Fibroblast of lung (primary cell): ENCODE results near the gene NAXE. TPM values are rescaled to one million over a fixed set of nuclear protein-coding genes. Genes with fewer than 3 reads are reported as not detected.

Experiments
- DNase-seq, 2 donors: peaks; one replicate each; pipeline versions ENCODE4 v3.0.0 to v3.0.0-alpha.2; 2010; ENCODE audit warnings: low read depth in 2 of 2
- H2AFZ ChIP-seq: 2 replicates; pipeline ENCODE4 v1.5.1; 2012; ENCODE audit warnings: low read length, control low read depth, inconsistent platforms
- H3K27ac ChIP-seq: 2 replicates; pipeline ENCODE4 v1.5.1; 2011; ENCODE audit warnings: low read length, control low read depth; ENCODE audit not compliant: insufficient read depth
- H3K27me3 ChIP-seq: 2 replicates; pipeline ENCODE4 v1.5.1; 2011; ENCODE audit warnings: mild to moderate bottlenecking, low read length; ENCODE audit not compliant: control insufficient read depth, insufficient read depth
- H3K36me3 ChIP-seq: 2 replicates; pipeline ENCODE4 v1.5.1; 2011; ENCODE audit warnings: low read length; ENCODE audit not compliant: control insufficient read depth, insufficient read depth
- H3K4me1 ChIP-seq: 2 replicates; pipeline ENCODE4 v1.5.1; 2011; ENCODE audit warnings: low read length; ENCODE audit not compliant: control insufficient read depth, insufficient read depth; ENCODE audit errors: extremely low read depth
- H3K4me2 ChIP-seq: 2 replicates; pipeline ENCODE4 v1.5.1; 2011; ENCODE audit warnings: low read length, control low read depth; ENCODE audit not compliant: insufficient read depth; ENCODE audit errors: extremely low read depth
- H3K4me3 ChIP-seq, 4 experiments: fragments of 200-600 bp in 1 of 4; sonication (generic) in 1 of 4; replicated peaks in 1 of 4; 2 replicates each; pipeline ENCODE4 v1.5.1; 2011 to 2016; ENCODE audit warnings: low read length in 4 of 4, low read depth in 3 of 4, mild to moderate bottlenecking in 3 of 4, control low read depth in 2 of 4, inconsistent platforms in 1 of 4, mixed read lengths in 1 of 4; ENCODE audit not compliant: insufficient read depth in 1 of 4; ENCODE audit errors: control extremely low read depth in 1 of 4
- H3K79me2 ChIP-seq: 2 replicates; pipeline ENCODE4 v1.5.1; 2012; ENCODE audit warnings: mild to moderate bottlenecking, low read length, inconsistent platforms; ENCODE audit not compliant: control insufficient read depth, insufficient read depth
- H3K9ac ChIP-seq: 2 replicates; pipeline ENCODE4 v1.5.1; 2011; ENCODE audit warnings: mild to moderate bottlenecking, low read length, control low read depth; ENCODE audit not compliant: insufficient read depth
- H3K9me3 ChIP-seq: 2 replicates; pipeline ENCODE4 v1.5.1; 2012; ENCODE audit warnings: low read depth, low read length; ENCODE audit not compliant: control insufficient read depth, insufficient read depth
- H4K20me1 ChIP-seq: 2 replicates; pipeline ENCODE4 v1.5.1; 2011; ENCODE audit warnings: low read length; ENCODE audit not compliant: control insufficient read depth, insufficient read depth; ENCODE audit errors: extremely low read depth
- EZH2 ChIP-seq: IDR thresholded peaks from 2 replicates; pipeline ENCODE4 v1.5.1; 2012; ENCODE audit warnings: low read length, control low read depth, mild to moderate bottlenecking; ENCODE audit errors: missing control alignments
- polyA plus RNA-seq, 2 donors: library from polyadenylated mRNA; depleted of rRNA in 1 of 2; stranded (reverse) in 1 of 2; unstranded in 1 of 2; fragments of >200 nt; gene quantifications; 2 replicates each; pipeline ENCODE4 v1.2.1, GENCODE V29; 2011 to 2012; ENCODE audit warnings: missing spikeins in 1 of 2
- total RNA-seq: library from RNA; depleted of rRNA; stranded (reverse); fragments of >200 nt; gene quantifications from 2 replicates; pipeline ENCODE4 v1.2.1, GENCODE V29; 2014
- TF ChIP-seq, protein P1 (sequence below), 2 donors: IDR thresholded peaks in 1 of 2; conservative IDR thresholded peaks in 1 of 2; 1 replicate in 1 of 2; 2 replicates in 1 of 2; pipeline ENCODE4 v1.5.1; 2011 to 2012; ENCODE audit warnings: low read length in 2 of 2, control low read depth in 1 of 2, inconsistent platforms in 1 of 2, low read depth in 1 of 2, mild to moderate bottlenecking in 1 of 2

NAXE gene
- total and polyA plus RNA-seq, 2 donors (not counting 1 experiment from before 2014, with no cell fraction given) = 41.6 to 64.4 TPM

DNA sequence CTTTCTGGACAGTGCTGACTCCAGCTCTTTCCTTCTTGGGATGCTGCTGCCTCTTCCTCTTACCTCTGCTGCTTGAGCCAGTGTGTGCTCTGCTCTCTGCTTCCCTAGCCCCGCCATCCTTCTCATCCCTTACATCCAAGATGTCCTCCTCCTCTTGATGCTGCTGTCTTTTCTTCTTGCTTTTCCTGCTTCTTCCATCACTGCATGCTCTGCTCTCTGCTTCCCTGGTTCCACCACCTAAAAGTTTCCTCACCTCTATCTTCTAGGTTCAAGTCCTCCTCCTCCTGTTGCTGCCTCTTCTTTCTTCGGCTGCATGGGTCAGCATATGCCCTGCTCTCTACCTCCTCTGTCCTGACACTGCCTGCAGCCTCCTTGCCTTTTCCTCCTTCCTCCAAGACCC is 3.4 kb downstream of the NAXE start:
- Histone ChIP-seq H3K27me3 (no peaks in the 10 kb centered on the region), H3K9me3 (no peaks in the 10 kb centered on the region), H3K36me3 (peaks cover 22% of the 10 kb centered on the region), H3K4me3 (no peak overlapping the region), H3K27ac (no peak overlapping the region), H2AFZ (no peak overlapping the region), H3K79me2 (peaks cover 8% of the 10 kb centered on the region), H3K9ac (no peak overlapping the region), H3K4me2 (no peak overlapping the region), H4K20me1 (no peaks in the 10 kb centered on the region), H3K4me1 (no peaks in the 10 kb centered on the region)
- TF ChIP-seq, protein P1, sequence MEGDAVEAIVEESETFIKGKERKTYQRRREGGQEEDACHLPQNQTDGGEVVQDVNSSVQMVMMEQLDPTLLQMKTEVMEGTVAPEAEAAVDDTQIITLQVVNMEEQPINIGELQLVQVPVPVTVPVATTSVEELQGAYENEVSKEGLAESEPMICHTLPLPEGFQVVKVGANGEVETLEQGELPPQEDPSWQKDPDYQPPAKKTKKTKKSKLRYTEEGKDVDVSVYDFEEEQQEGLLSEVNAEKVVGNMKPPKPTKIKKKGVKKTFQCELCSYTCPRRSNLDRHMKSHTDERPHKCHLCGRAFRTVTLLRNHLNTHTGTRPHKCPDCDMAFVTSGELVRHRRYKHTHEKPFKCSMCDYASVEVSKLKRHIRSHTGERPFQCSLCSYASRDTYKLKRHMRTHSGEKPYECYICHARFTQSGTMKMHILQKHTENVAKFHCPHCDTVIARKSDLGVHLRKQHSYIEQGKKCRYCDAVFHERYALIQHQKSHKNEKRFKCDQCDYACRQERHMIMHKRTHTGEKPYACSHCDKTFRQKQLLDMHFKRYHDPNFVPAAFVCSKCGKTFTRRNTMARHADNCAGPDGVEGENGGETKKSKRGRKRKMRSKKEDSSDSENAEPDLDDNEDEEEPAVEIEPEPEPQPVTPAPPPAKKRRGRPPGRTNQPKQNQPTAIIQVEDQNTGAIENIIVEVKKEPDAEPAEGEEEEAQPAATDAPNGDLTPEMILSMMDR (conservative IDR thresholded peaks at IDR 0.05 in 1 of 2, IDR thresholded peaks at IDR 0.05 in 1 of 2; ENCODE audit: low read depth in 1 of 2, low read length in 2 of 2) = no peak
- TF ChIP-seq EZH2 = no peak
- no peak for DNase-seq

GRCh38 chr1:156596426-156596825 is 4.8 kb downstream of the NAXE start:
- no peaks in the 10 kb centered on the region for H3K27me3 ChIP-seq
- no peaks in the 10 kb centered on the region for H4K20me1 ChIP-seq
- no peak overlapping the region for H3K4me3 ChIP-seq
- H3K9me3 ChIP-seq = no peaks in the 10 kb centered on the region
- H3K4me1 ChIP-seq = no peaks in the 10 kb centered on the region
- peaks cover 22% of the 10 kb centered on the region for H3K36me3 ChIP-seq
- H3K4me2 ChIP-seq = no peak overlapping the region
- TF ChIP-seq EZH2 = no peak
- TF ChIP-seq, protein P1 (conservative IDR thresholded peaks at IDR 0.05 in 1 of 2, IDR thresholded peaks at IDR 0.05 in 1 of 2; ENCODE audit: low read depth in 1 of 2, low read length in 2 of 2) = no peak
- peaks cover 18% of the 10 kb centered on the region for H3K79me2 ChIP-seq
- H3K27ac ChIP-seq = no peak overlapping the region
- H3K9ac ChIP-seq = no peak overlapping the region
- no peak overlapping the region for H2AFZ ChIP-seq
- no peak for DNase-seq

DNA sequence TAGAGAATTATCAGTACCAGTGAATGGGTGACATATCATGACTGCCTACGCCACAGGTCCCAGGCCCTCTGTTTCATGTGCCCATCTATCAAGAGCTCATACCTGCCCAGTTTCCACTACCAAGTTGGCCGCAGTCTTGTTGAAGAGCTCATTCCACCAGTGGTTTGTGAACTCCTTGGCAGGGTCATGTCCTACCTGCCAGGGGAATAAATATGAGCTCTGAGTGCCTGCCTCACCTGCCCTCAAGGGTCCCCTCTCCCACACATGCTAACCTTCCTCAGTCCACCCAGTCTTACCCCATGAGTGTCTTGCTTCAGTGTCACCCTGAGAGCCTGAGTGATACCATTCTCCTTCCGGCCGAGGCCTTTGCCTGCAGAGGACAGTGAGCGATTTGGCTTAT is 6.5 kb downstream of the NAXE start:
- peaks cover 15% of the 10 kb centered on the region for H3K79me2 ChIP-seq
- no peak overlapping the region for H3K4me2 ChIP-seq
- H2AFZ ChIP-seq = no peak overlapping the region
- H3K4me3 ChIP-seq = no peak overlapping the region
- peaks cover 20% of the 10 kb centered on the region for H3K36me3 ChIP-seq
- TF ChIP-seq, protein P1 (conservative IDR thresholded peaks at IDR 0.05 in 1 of 2, IDR thresholded peaks at IDR 0.05 in 1 of 2; ENCODE audit: low read depth in 1 of 2, low read length in 2 of 2) = no peak
- TF ChIP-seq EZH2 = no peak
- no peak overlapping the region for H3K27ac ChIP-seq
- no peaks in the 10 kb centered on the region for H3K27me3 ChIP-seq
- no peak for DNase-seq
- H3K9ac ChIP-seq = no peak overlapping the region
- H4K20me1 ChIP-seq = no peaks in the 10 kb centered on the region
- H3K9me3 ChIP-seq = no peaks in the 10 kb centered on the region
- H3K4me1 ChIP-seq = peaks cover 7% of the 10 kb centered on the region
